ENCODE results near the gene STK32B.

GRCh38 chr4:5455003-5455585, 403.8 kb downstream of the STK32B start:
- no peak for TF ChIP-seq CTCF (conservative IDR thresholded peaks at IDR 0.05; ENCODE audit: low read length)
- no peak for TF ChIP-seq EZH2phosphoT487 (IDR thresholded peaks at IDR 0.05; ENCODE audit: borderline replicate concordance, low read depth, low read length)
